HepG2 (cell line): ENCODE data around the gene PIP5KL1. TPM values are rescaled to one million over a fixed set of nuclear protein-coding genes. Genes with fewer than 3 reads are reported as not detected.
A peak's percentile ranks its signal among the peaks of the same experiment; 100 is the strongest.

Experiments
- BCL3 ChIP-seq: sonication (generic); formaldehyde crosslinking; IDR thresholded peaks from 2 replicates; pipeline ENCODE4 v1.5.1; 2020; ENCODE audit warnings: mild to moderate bottlenecking, missing genetic modification reagents, moderate library complexity
- BCL6 ChIP-seq: IDR thresholded peaks from 2 replicates; pipeline ENCODE4 v1.6.1; 2016; ENCODE audit warnings: missing genetic modification reagents, missing compliant biosample characterization
- DPF2 ChIP-seq: sonication (generic); formaldehyde crosslinking; IDR thresholded peaks from 2 replicates; pipeline ENCODE4 v1.4.0; 2020; ENCODE audit warnings: mild to moderate bottlenecking, low read depth, missing genetic modification reagents, borderline replicate concordance
- DRAP1 ChIP-seq: IDR thresholded peaks from 2 replicates; pipeline ENCODE4 v1.6.1; 2016; ENCODE audit warnings: missing genetic modification reagents, missing compliant biosample characterization
- GRHL1 ChIP-seq: sonication (generic); formaldehyde crosslinking; conservative IDR thresholded peaks from 2 replicates; pipeline ENCODE4 v1.8.0; 2022; ENCODE audit warnings: missing genetic modification reagents
- RCOR2 ChIP-seq: IDR thresholded peaks from 2 replicates; pipeline ENCODE4 v1.6.1; 2016; ENCODE audit warnings: missing biosample characterization, missing genetic modification reagents
- THAP9 ChIP-seq: sonication (generic); formaldehyde crosslinking; IDR thresholded peaks from 2 replicates; pipeline ENCODE4; 2020; ENCODE audit warnings: missing genetic modification reagents, mild to moderate bottlenecking, borderline replicate concordance
- ZFP36L2 ChIP-seq: sonication (generic); formaldehyde crosslinking; IDR thresholded peaks from 2 replicates; pipeline ENCODE4 v1.4.0; 2020; ENCODE audit warnings: missing genetic modification reagents
- ZMYM3 ChIP-seq: sonication (generic); formaldehyde crosslinking; IDR thresholded peaks from 2 replicates; pipeline ENCODE4 v1.5.1; 2020; ENCODE audit warnings: mild to moderate bottlenecking, missing genetic modification reagents
- ZNF281 ChIP-seq: sonication (generic); formaldehyde crosslinking; IDR thresholded peaks from 2 replicates; pipeline ENCODE4 v1.4.0; 2020; ENCODE audit warnings: missing genetic modification reagents, borderline replicate concordance
- ZNF33B ChIP-seq: sonication (generic); formaldehyde crosslinking; IDR thresholded peaks from 2 replicates; pipeline ENCODE4 v1.5.1; 2020; ENCODE audit warnings: mild to moderate bottlenecking, missing genetic modification reagents
- ZNF652 ChIP-seq: IDR thresholded peaks from 2 replicates; pipeline ENCODE4 v1.6.1; 2016; ENCODE audit warnings: low read depth, borderline replicate concordance
- ZSCAN21 ChIP-seq: sonication (generic); formaldehyde crosslinking; IDR thresholded peaks from 2 replicates; pipeline ENCODE4 v1.8.0; 2022; ENCODE audit warnings: mild to moderate bottlenecking, missing genetic modification reagents, moderate library complexity, borderline replicate concordance
- polyA plus RNA-seq, 8 experiments: library from polyadenylated mRNA; depleted of rRNA in 3 of 8; stranded (reverse) in 7 of 8; unstranded in 1 of 8; fragments of >200 nt; fragmentation: Illumina TruSeq in 4 of 8; extraction: Trizol in 4 of 8; gene quantifications; 2 replicates each; pipeline versions ENCODE4 v1.2.1 to v1.2.3, GENCODE V29; 2011 to 2016; ENCODE audit warnings: low read depth in 4 of 8, missing spikeins in 1 of 8, mixed read lengths in 1 of 8; ENCODE audit not compliant: insufficient read depth in 1 of 8
- total RNA-seq, 5 experiments: library from RNA; depleted of rRNA; stranded (reverse); fragments of >200 nt; fragmentation: Illumina TruSeq; extraction: Trizol; gene quantifications; 2 replicates each; pipeline ENCODE4 v1.2.3, GENCODE V29; 2016; ENCODE audit warnings: low read depth in 1 of 5

The PIP5KL1 gene
- total and polyA plus RNA-seq, 2 of the 13 experiments (the other 11 are each of a cell fraction or from before 2014, with no cell fraction given), result 0.20 to 0.49 TPM

- TF ChIP-seq BCL6 (peak; percentile 90), ZMYM3 (CRISPR knock-in tag) (peak; percentile 38; the same call in 1 of the 2 replicates), DPF2 (CRISPR knock-in tag) (peak; percentile 69; the same call in 1 of the 2 replicates), GRHL1 (no peak), RCOR2 (peak; percentile 20; the same call in 1 of the 2 replicates), ZNF652 (CRISPR knock-in tag) (peak; percentile 31; the same call in 1 of the 2 replicates), THAP9 (CRISPR knock-in tag) (peak; percentile 49; the same call in 1 of the 2 replicates), BCL3 (peak; percentile 70; the same call in 1 of the 2 replicates), DRAP1 (CRISPR knock-in tag) (peak; percentile 72), ZFP36L2 (no peak), ZSCAN21 (CRISPR knock-in tag) (peak; percentile 40; the same call in 1 of the 2 replicates), ZNF33B (CRISPR knock-in tag) (no peak), ZNF281 (CRISPR knock-in tag) (peak; percentile 100)
Observed at GRCh38 chr9:127903557-127904475, 26.8 kb downstream of the PIP5KL1 start (continued).
